ELF-1 (cell line): ENCODE results near the gene MDM1.

Experiments used
- DNase-seq: peaks from one replicate; pipeline ENCODE4 v3.0.0-alpha.2; 2016; ENCODE audit warnings: low read depth, low spot score

Gene MDM1

GRCh38 chr12:68321140-68321539, 11.0 kb downstream of the MDM1 start:
- DNase-seq, result no peak

GRCh38 chr12:68319988-68320623, 12.1 kb downstream of the MDM1 start:
- peak; percentile 32 for DNase-seq

GRCh38 chr12:68317047-68317667, 15.0 kb downstream of the MDM1 start:
- DNase-seq, result no peak

GRCh38 chr12:68310370-68310769, 21.8 kb downstream of the MDM1 start:
- no peak for DNase-seq

- DNase-seq, result no peak
Measured at GRCh38 chr12:68306564-68306963, 25.6 kb downstream of the MDM1 start.

GRCh38 chr12:68305278-68305677, 26.9 kb downstream of the MDM1 start:
- no peak for DNase-seq

- no peak for DNase-seq
Measured at GRCh38 chr12:68304626-68305025, 27.5 kb downstream of the MDM1 start.

GRCh38 chr12:68303850-68304249, 28.3 kb downstream of the MDM1 start:
- no peak for DNase-seq

GRCh38 chr12:68297929-68298328, 34.2 kb downstream of the MDM1 start:
- no peak for DNase-seq

- no peak for DNase-seq
Measured at GRCh38 chr12:68294251-68294650, 37.9 kb downstream of the MDM1 start.

- no peak for DNase-seq
Measured at GRCh38 chr12:68293347-68293746, 38.8 kb downstream of the MDM1 start.

- no peak for DNase-seq
Measured at GRCh38 chr12:68292151-68292943, 39.8 kb downstream of the MDM1 start.

- DNase-seq, result no peak
Measured at GRCh38 chr12:68291396-68292036, 40.6 kb downstream of the MDM1 start.

- no peak for DNase-seq
Measured at GRCh38 chr12:68290126-68290525, 42.0 kb downstream of the MDM1 start.

- no peak for DNase-seq
Measured at GRCh38 chr12:68287106-68287505, 45.1 kb downstream of the MDM1 start.

- DNase-seq, result no peak
Measured at GRCh38 chr12:68286396-68286795, 45.8 kb downstream of the MDM1 start.

GRCh38 chr12:68285541-68285940, 46.6 kb downstream of the MDM1 start:
- no peak for DNase-seq

- DNase-seq, result no peak
Measured at GRCh38 chr12:68281322-68282077, 50.7 kb downstream of the MDM1 start.

GRCh38 chr12:68280240-68280639, 51.9 kb downstream of the MDM1 start:
- DNase-seq, result no peak

GRCh38 chr12:68279227-68280054, 52.7 kb downstream of the MDM1 start:
- no peak for DNase-seq
